Activated naive CD4-positive, alpha-beta T cell treated with anti-CD3 and anti-CD28 coated beads for 36 hours (primary cell): ENCODE data around the gene ESYT1. TPM values are rescaled to one million over a fixed set of nuclear protein-coding genes. Genes with fewer than 3 reads are reported as not detected.
"Not testable (repeated sequence)": the region's sequence is repeated elsewhere in the genome, so short reads cannot be mapped to it uniquely, and the experiment has no call there.

Experiments used
- CTCF ChIA-PET: fragments of 350-600 bp; sonication (Branson Sonifier 250); formaldehyde crosslinking; loops from one replicate; lab custom pipeline; 2021; ENCODE audit warnings: antibody characterized with exemption; lab: Charles Lee
- DNase-seq: peaks from one replicate; pipeline ENCODE4 v3.0.0-alpha.2; 2020
- H3K27ac Mint-ChIP-seq: one replicate; pipeline ENCODE4 v1.8.0; 2021; ENCODE audit warnings: mild to moderate bottlenecking, mixed read lengths
- H3K27me3 Mint-ChIP-seq: one replicate; pipeline ENCODE4 v1.8.0; 2021; ENCODE audit warnings: low read depth, mixed read lengths
- H3K36me3 Mint-ChIP-seq: one replicate; pipeline ENCODE4 v1.8.0; 2021; ENCODE audit warnings: low read depth, mixed read lengths
- H3K4me1 Mint-ChIP-seq: one replicate; pipeline ENCODE4 v1.8.0; 2021; ENCODE audit warnings: low read depth, mixed read lengths
- H3K4me3 Mint-ChIP-seq: one replicate; pipeline ENCODE4 v1.8.0; 2021; ENCODE audit warnings: mild to moderate bottlenecking, moderate library complexity, mixed read lengths
- H3K9me3 Mint-ChIP-seq: one replicate; pipeline ENCODE4 v1.8.0; 2021; ENCODE audit warnings: mixed read lengths
- intact Hi-C: fragments of 100-400 bp; cut with micrococcal nuclease; formaldehyde crosslinking; loops from one replicate; pipeline ENCODE4 v1.15.1; 2023
- total RNA-seq, 2 experiments: library from RNA; stranded (reverse); gene quantifications; one replicate each; pipeline ENCODE4 v1.2.3, GENCODE V29; 2021

The ESYT1 gene
- total RNA-seq, 2 experiments from 2014 or later, result 87.4 to 88.9 TPM

DNA sequence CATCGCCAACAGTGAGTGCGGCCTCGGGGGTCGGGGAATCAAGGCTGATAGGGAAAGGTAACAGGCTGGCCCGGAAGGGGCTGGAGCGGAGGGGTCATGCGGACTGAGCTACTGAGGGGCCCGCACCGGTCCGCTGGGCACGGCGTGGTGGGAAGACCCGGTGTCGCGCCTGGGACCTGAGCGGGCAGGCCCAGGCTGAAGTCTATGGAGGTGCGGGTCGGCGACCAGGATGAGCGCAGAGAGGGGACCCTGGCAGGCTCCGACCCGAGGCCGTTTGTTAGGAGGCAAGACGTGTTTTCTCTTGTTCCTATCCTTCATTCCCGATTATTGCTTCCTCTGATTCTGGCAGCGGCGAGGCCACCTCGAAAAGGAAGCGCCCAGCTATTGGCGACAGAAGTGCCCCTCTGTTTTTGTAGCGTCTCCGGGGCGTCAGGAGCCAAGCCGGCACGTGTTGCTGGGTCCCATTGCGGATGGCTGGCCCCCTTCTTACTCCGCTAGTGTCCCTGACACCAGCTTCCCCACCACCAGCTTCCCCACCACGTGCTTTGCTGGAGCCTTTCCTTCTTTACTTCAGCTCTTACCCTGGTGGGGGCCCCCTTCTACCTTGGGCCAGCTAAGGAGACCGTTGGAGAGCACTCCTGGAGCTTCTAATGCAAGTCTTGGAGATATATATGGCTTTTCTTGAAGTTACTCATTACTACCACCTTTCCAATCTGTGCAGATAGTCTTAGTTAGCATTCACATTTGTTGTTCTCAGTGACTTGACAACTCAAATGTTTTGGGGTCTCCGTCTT lies 23.1 kb upstream of the ESYT1 start:
- H3K36me3 Mint-ChIP-seq, result peaks cover 48% of the 10 kb centered on the region
- peaks cover 38% of the 10 kb centered on the region for H3K4me1 Mint-ChIP-seq
- H3K27me3 Mint-ChIP-seq, result no peaks in the 10 kb centered on the region
- DNase-seq, result peak; percentile 42
- H3K27ac Mint-ChIP-seq, result peak overlapping the region; percentile 99
- CTCF ChIA-PET, result interaction anchor here (0.5 to 3.0 kb wide), 10 partner anchors 10 to 255 kb away, joined by 3 to 18 read pairs (median 5); partner anchors contain the start of genes ERBB3, SMARCC2, STAT2 and ZC3H10
- intact Hi-C loops, result loop anchor here (1.0 to 5.0 kb wide), 15 partner anchors 11 to 389 kb away; partner anchors contain the start of genes BLOC1S1, CD63, DNAJC14 and ESYT1
- peak overlapping the region; percentile 99 for H3K4me3 Mint-ChIP-seq
- H3K9me3 Mint-ChIP-seq, result no peaks in the 10 kb centered on the region

DNA sequence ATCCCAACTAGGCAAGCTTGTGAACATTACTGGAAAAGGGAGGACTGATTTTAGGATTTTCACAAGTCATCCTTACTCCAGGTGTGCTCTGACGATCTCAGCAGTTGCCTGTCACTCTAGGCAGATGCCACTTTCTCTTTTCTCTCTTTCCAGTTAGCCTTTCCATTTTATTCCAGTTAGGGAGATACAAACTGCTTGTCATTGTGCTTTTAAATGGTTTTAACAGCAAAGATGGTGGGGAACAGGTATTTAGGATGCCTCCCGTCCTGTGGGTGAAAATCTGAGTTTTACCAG lies 22.5 kb upstream of the ESYT1 start:
- Mint-ChIP-seq H3K36me3 (peaks cover 53% of the 10 kb centered on the region), H3K4me3 (peak overlapping the region; percentile 99), H3K4me1 (peaks cover 38% of the 10 kb centered on the region)

DNA sequence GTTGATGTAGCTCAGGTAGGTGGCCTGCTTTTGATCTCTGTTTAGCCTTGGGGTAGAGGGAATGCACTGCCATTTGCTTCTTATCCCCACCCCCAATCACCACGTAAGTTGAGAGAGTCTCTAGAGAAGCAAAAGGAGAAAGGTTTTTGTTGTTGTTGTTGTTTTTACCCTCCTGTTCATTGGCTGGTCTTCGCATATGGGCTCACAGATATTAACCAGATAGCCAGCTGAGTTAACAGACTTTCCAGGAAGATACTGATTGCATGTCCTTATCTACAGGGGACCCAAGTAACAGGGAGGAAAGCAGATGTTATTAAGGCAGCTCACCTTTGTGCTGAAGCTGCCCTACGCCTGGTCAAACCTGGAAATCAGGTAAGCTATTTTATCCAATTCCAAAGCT lies 20.8 kb upstream of the ESYT1 start:
- Mint-ChIP-seq H3K4me1 (peaks cover 33% of the 10 kb centered on the region), H3K27ac (no peak overlapping the region), H3K9me3 (no peaks in the 10 kb centered on the region), H3K27me3 (no peaks in the 10 kb centered on the region), H3K4me3 (no peak overlapping the region), H3K36me3 (peaks cover 67% of the 10 kb centered on the region)
- intact Hi-C loops, result no loop called here
- no peak for DNase-seq
- CTCF ChIA-PET, result interaction anchor here (1.6 to 2.4 kb wide), 2 partner anchors 11 to 61 kb away, joined by 3 to 13 read pairs; partner anchors contain the start of gene ZC3H10

More for the DNA sequence above, 22.5 kb upstream of the ESYT1 start:
- DNase-seq, result no peak
- Mint-ChIP-seq H3K9me3 (no peaks in the 10 kb centered on the region), H3K27me3 (no peaks in the 10 kb centered on the region), H3K27ac (peak overlapping the region; percentile 99)
- CTCF ChIA-PET, result interaction anchor here (0.6 to 3.0 kb wide), 5 partner anchors 10 to 84 kb away, joined by 3 to 18 read pairs (median 10); partner anchors contain the start of genes SMARCC2 and ZC3H10
- intact Hi-C loops, result loop anchor here (2.0 kb wide), 1 partner anchor 23 kb away; the partner anchor contains the start of gene ESYT1

DNA sequence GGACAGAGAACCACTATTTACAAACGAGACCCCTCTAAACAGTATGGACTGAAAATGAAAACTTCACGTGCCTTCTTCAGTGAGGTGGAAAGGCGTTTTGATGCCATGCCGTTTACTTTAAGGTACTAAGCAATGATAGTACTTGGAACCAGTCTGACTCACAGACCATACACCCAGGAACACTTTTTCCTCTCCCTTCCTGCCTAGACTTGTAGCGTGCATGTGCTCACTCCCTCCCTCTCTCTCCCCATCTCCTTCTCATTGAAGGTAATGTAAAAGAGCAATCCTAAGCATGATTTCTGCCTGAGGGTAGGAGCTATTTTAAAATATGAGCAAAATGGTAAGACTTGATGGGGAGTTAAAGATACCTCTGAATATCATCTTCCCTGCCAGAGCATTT lies 17.5 kb upstream of the ESYT1 start:
- Mint-ChIP-seq H3K27me3 (no peaks in the 10 kb centered on the region), H3K4me1 (peaks cover 18% of the 10 kb centered on the region), H3K27ac (peak overlapping the region; percentile 61), H3K4me3 (no peak overlapping the region), H3K9me3 (no peaks in the 10 kb centered on the region), H3K36me3 (peaks cover 68% of the 10 kb centered on the region)
- CTCF ChIA-PET, result interaction anchor here (0.7 to 1.4 kb wide), 4 partner anchors 9 to 127 kb away, joined by 3 to 5 read pairs (median 3); partner anchors contain the start of gene ERBB3
- DNase-seq, result no peak
- intact Hi-C loops, result loop anchor here (10.0 kb wide), 1 partner anchor 1126 kb away; the partner anchor contains the start of gene TESPA1

DNA sequence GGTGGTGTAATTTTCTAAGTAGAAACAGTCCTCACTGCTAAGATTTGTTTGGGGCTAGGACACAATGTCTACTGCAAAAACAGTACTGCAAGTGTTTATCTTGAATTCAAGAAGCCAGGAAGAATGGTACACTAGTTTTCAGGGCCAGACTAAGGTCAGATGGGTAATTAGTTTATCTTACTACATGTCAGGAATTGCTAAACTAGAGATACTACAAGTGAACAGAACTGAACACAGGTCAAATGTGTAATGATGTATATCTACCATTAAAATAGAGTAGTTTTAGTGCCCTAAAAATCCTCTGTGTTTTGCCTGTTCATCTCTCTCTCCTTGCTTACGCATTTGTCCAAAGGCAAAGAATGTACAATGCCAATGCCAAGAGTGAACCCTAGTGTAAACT lies 14.0 kb upstream of the ESYT1 start:
- CTCF ChIA-PET, result interaction anchor here (1.1 kb wide), 1 partner anchor 14 kb away, joined by 3 read pairs; the partner anchor contains the start of gene ESYT1
- peaks cover 11% of the 10 kb centered on the region for H3K4me1 Mint-ChIP-seq
- peaks cover 55% of the 10 kb centered on the region for H3K36me3 Mint-ChIP-seq
- H3K27me3 Mint-ChIP-seq, result no peaks in the 10 kb centered on the region
- peak overlapping the region; percentile 61 for H3K27ac Mint-ChIP-seq
- no peak for DNase-seq
- H3K9me3 Mint-ChIP-seq, result no peaks in the 10 kb centered on the region
- intact Hi-C loops, result loop anchor here (10.0 kb wide), 1 partner anchor 1129 kb away; the partner anchor contains the start of gene TESPA1
- no peak overlapping the region for H3K4me3 Mint-ChIP-seq

DNA sequence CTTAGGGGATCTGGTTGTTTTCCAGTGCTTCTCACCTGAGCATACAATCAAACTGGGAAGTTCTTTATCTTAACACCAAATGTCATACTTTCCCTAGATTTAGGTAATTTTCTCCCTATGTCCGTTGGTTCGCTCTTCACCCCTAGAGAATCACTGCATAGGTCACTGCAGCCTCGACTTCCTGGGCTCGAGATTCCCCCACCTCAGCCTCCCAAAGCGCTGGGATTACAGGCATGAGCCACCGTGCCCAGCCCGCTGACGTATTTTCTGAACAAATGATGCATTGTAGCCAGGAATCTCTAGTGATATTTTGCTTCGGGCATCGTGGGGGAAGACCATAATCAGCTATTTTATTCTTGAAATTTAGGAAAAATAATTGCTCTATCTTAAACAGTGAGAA lies 12.7 kb upstream of the ESYT1 start:
- no peak for DNase-seq
- peaks cover 22% of the 10 kb centered on the region for H3K4me1 Mint-ChIP-seq
- peak overlapping the region; percentile 97 for H3K4me3 Mint-ChIP-seq
- no peaks in the 10 kb centered on the region for H3K27me3 Mint-ChIP-seq
- intact Hi-C loops, result loop anchor here (5.0 to 10.0 kb wide), 2 partner anchors 522 to 1131 kb away; partner anchors contain the start of gene TESPA1
- peaks cover 46% of the 10 kb centered on the region for H3K36me3 Mint-ChIP-seq
- CTCF ChIA-PET, result interaction anchor here (1.6 kb wide), 1 partner anchor 10 kb away, joined by 6 read pairs; no protein-coding TSS in a partner anchor
- peak overlapping the region; percentile 99 for H3K27ac Mint-ChIP-seq
- H3K9me3 Mint-ChIP-seq, result no peaks in the 10 kb centered on the region

DNA sequence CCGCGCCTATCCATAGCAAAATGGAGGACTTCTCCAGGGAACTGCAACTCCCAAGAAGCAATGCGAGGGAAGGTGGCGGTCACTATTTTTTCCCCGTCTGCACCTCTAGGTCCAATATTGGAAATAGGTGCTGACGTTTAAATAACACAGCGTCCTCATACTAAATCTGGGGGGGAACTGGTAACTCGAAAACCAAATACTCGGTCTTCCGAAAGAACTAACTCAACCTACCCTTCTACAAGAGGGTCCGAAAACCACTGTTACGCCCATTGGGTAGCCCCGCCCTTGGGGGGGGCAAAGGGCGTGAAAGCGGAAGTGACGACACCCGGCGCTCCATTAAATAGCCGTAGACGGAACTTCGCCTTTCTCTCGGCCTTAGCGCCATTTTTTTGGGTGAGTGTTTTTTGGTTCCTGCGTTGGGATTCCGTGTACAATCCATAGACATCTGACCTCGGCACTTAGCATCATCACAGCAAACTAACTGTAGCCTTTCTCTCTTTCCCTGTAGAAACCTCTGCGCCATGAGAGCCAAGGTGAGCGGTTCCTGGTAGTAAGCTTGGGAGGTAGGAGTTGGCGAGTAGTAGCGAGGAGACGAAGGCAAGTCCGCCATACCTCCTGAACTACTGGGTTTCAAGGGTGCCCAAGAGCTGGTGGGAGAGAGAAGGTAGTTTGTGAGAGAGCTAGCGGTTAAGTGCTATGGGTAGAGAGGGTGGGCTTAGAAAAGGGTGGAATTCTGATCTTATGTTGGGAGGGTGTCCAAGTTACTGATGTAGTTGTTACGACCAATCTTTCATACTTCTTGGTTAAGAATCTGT lies 11.6 kb upstream of the ESYT1 start, which contains the start of gene RPL41:
Gene RPL41, plus strand, starts transcription at position 367 of the 815 bp plus-strand sequence.
- DNase-seq, result peak; percentile 96
- H3K36me3 Mint-ChIP-seq, result peaks cover 41% of the 10 kb centered on the region
- no peaks in the 10 kb centered on the region for H3K27me3 Mint-ChIP-seq

DNA sequence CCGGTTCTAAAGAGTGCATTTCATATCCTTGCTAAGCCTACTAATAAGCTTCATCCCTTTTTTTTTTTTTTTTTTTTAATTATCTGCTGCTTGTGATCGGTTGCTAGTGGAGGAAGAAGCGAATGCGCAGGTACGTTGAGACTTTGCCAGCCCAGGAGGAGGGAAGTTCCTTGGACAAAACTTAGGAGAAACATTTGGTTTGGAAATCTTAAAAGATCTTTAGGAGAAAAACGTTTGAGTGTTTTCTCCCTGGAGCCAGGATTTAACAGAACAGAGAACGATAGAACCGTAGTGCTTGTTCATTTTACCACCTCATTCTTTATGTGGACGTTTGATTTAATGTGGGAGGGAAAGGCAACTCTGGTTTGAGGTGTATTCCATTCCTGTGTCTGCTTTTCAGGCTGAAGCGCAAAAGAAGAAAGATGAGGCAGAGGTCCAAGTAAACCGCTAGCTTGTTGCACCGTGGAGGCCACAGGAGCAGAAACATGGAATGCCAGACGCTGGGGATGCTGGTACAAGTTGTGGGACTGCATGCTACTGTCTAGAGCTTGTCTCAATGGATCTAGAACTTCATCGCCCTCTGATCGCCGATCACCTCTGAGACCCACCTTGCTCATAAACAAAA lies 10.9 kb upstream of the ESYT1 start:
- peaks cover 23% of the 10 kb centered on the region for H3K4me1 Mint-ChIP-seq
- peak overlapping the region; percentile 97 for H3K4me3 Mint-ChIP-seq
- H3K9me3 Mint-ChIP-seq, result not testable (repeated sequence)

More for the DNA sequence above, 11.6 kb upstream of the ESYT1 start, which contains the start of gene RPL41:
- H3K9me3 Mint-ChIP-seq, result no peaks in the 10 kb centered on the region
- peaks cover 23% of the 10 kb centered on the region for H3K4me1 Mint-ChIP-seq
- CTCF ChIA-PET, result interaction anchor here (0.6 to 3.7 kb wide), 6 partner anchors 10 to 379 kb away, joined by 3 to 30 read pairs (median 5); partner anchors contain the start of gene RNF41
- peak within 1 kb of the TSS; percentile 97 for H3K4me3 Mint-ChIP-seq
- intact Hi-C loops, result loop anchor here (1.0 to 10.0 kb wide), 7 partner anchors 12 to 1132 kb away; partner anchors contain the start of genes BLOC1S1, PA2G4, RPS26 and TESPA1
- H3K27ac Mint-ChIP-seq, result peak within 1 kb of the TSS; percentile 99

DNA sequence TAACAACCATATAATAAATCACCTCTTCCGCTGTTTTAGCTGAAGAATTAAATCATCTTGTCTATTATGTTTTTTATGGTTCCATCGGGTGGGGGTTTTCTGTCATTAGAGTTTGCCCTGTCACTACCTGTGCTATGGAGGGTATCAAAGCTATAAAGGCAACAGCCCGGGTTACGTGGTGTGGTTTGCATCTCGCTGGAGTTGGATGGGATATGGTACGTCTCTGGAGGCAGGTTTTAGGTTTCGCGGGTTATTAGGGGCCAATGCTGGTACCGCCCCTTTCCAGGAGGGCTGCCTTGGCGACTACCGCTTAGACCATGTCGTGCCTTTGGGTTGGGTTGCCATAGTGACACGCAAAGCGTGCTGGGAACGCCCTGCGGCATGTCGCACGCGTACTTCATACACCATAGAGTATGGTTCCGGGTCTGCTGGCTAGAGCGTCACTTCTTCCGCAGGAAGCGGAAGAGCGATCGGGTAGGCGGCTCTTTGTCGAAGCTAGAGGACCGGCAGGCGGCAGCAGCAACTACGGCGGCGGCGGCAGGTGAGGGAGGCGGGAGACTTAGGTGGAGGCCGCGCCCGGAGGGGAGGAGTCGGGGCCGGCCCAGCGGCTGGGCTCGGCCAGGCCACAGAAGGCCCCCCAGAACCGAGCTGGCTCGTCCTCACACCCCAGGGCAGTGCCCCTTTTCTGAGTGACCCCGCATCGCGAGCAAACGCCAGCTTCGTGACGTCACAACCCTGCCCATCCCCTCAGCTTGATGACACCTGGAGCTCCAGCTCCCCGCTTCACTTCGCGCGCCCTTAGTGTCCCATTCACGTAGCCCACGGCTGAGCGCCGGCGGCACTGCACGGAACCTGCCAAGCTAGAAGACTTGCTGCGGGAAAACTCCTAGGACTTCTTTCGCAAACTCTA lies 10.0 kb upstream of the ESYT1 start, which contains the start of gene ZC3H10:
Gene ZC3H10, plus strand, starts transcription at position 489 of the 910 bp plus-strand sequence. CDS start 2,297 bp downstream, outside the sequence.
- peaks cover 29% of the 10 kb centered on the region for H3K36me3 Mint-ChIP-seq
- no peaks in the 10 kb centered on the region for H3K9me3 Mint-ChIP-seq
- DNase-seq, result peak; percentile 99
- CTCF ChIA-PET, result interaction anchor here (0.5 to 7.9 kb wide), 33 partner anchors 8 to 380 kb away, joined by 3 to 86 read pairs (median 5); partner anchors contain the start of genes ANKRD52, ESYT1, IL23A and MYL6B
- H3K4me1 Mint-ChIP-seq, result peaks cover 23% of the 10 kb centered on the region
- peak within 1 kb of the TSS; percentile 97 for H3K4me3 Mint-ChIP-seq
- H3K27ac Mint-ChIP-seq, result peak within 1 kb of the TSS; percentile 99
- H3K27me3 Mint-ChIP-seq, result no peaks in the 10 kb centered on the region
- intact Hi-C loops, result loop anchor here (1.0 to 10.0 kb wide), 17 partner anchors 8 to 1133 kb away; partner anchors contain the start of genes ANKRD52, CS, DNAJC14 and IL23A

More for the DNA sequence above, 10.9 kb upstream of the ESYT1 start:
- CTCF ChIA-PET, result interaction anchor here (0.6 to 3.7 kb wide), 12 partner anchors 9 to 380 kb away, joined by 3 to 30 read pairs (median 6); partner anchors contain the start of genes IL23A, RAB5B, RNF41 and STAT2
- intact Hi-C loops, result loop anchor here (5.0 to 10.0 kb wide), 2 partner anchors 520 to 1132 kb away; partner anchors contain the start of gene TESPA1
- Mint-ChIP-seq H3K36me3 (peaks cover 37% of the 10 kb centered on the region), H3K27ac (peak overlapping the region; percentile 99)
- not testable (repeated sequence) for H3K27me3 Mint-ChIP-seq, DNase-seq
